SK-N-SH treated with all-trans-retinoic acid at 6 μM for 48 hours (cell line): ENCODE data around the gene FOSL2.

ENCODE experiments used
- ATAC-seq: fragments of 200-7000 bp; cut with Tn5 transposase; 3 replicates; pipeline ENCODE4 v1.9.1; 2020; ENCODE audit warnings: mild to moderate bottlenecking, moderate library complexity
- ARNTL ChIP-seq: fragments of 450-650 bp; formaldehyde crosslinking; IDR thresholded peaks from 2 replicates; pipeline ENCODE4 v1.5.0; 2020; ENCODE audit warnings: low read depth, mild to moderate bottlenecking, moderate library complexity, borderline replicate concordance
- BACH2 ChIP-seq: fragments of 250-450 bp; sonication (Bioruptor Pico); IDR thresholded peaks from 2 replicates; pipeline ENCODE4 v1.9.0; 2021; ENCODE audit warnings: mild to moderate bottlenecking, borderline replicate concordance
- CREB5 ChIP-seq: fragments of 250-450 bp; sonication (Bioruptor Pico); IDR thresholded peaks from 2 replicates; pipeline ENCODE4 v1.5.1; 2020; ENCODE audit warnings: low read depth, mild to moderate bottlenecking, moderate library complexity
- CSDC2 ChIP-seq: fragments of 250-450 bp; sonication (Bioruptor Pico); IDR thresholded peaks from 2 replicates; pipeline ENCODE4 v1.5.0; 2020; ENCODE audit warnings: mild to moderate bottlenecking, moderate library complexity
- CSRNP3 ChIP-seq: fragments of 250-450 bp; sonication (Bioruptor Pico); IDR thresholded peaks from 2 replicates; pipeline ENCODE4 v1.5.1; 2021; ENCODE audit warnings: mild to moderate bottlenecking, moderate library complexity
- GLIS3 ChIP-seq: fragments of 250-450 bp; sonication (Bioruptor Pico); IDR thresholded peaks from 2 replicates; pipeline ENCODE4 v1.5.0; 2020; ENCODE audit warnings: mild to moderate bottlenecking, moderate library complexity
- ISL1 ChIP-seq: fragments of 250-450 bp; sonication (Bioruptor Pico); IDR thresholded peaks from 2 replicates; pipeline ENCODE4 v2.1.2; 2022; ENCODE audit warnings: mild to moderate bottlenecking, moderate library complexity
- OSR1 ChIP-seq: fragments of 250-450 bp; sonication (Bioruptor Pico); IDR thresholded peaks from 2 replicates; pipeline ENCODE4 v1.8.0; 2022; ENCODE audit warnings: moderate library complexity, mild to moderate bottlenecking, inconsistent platforms
- PATZ1 ChIP-seq: fragments of 250-450 bp; sonication (Bioruptor Pico); IDR thresholded peaks from 2 replicates; pipeline ENCODE4 v1.8.0; 2020; ENCODE audit warnings: mild to moderate bottlenecking, moderate library complexity, borderline replicate concordance
- POU6F1 ChIP-seq: fragments of 250-450 bp; sonication (Bioruptor Pico); IDR thresholded peaks from 2 replicates; pipeline ENCODE4 v1.8.0; 2021; ENCODE audit warnings: low read depth, mild to moderate bottlenecking, moderate library complexity, borderline replicate concordance
- RARB ChIP-seq: fragments of 250-450 bp; sonication (Bioruptor Pico); IDR thresholded peaks from 2 replicates; pipeline ENCODE4 v1.8.0; 2021; ENCODE audit warnings: mild to moderate bottlenecking, moderate library complexity
- SNAI2 ChIP-seq: fragments of 250-450 bp; sonication (Bioruptor Pico); IDR thresholded peaks from 2 replicates; pipeline ENCODE4 v1.5.0; 2020; ENCODE audit warnings: mild to moderate bottlenecking, moderate library complexity
- TCF4 ChIP-seq: fragments of 250-450 bp; sonication (Bioruptor Pico); IDR thresholded peaks from 2 replicates; pipeline ENCODE4 v1.8.0; 2021; ENCODE audit warnings: mild to moderate bottlenecking, moderate library complexity, borderline replicate concordance
- TOX ChIP-seq: fragments of 250-450 bp; sonication (Bioruptor Pico); IDR thresholded peaks from 2 replicates; pipeline ENCODE4 v1.8.0; 2021; ENCODE audit warnings: mild to moderate bottlenecking, moderate library complexity, borderline replicate concordance
- TSHZ2 ChIP-seq: fragments of 250-450 bp; sonication (Bioruptor Pico); IDR thresholded peaks from 2 replicates; pipeline ENCODE4 v1.5.0; 2020; ENCODE audit warnings: mild to moderate bottlenecking, moderate library complexity
- ZC3H10 ChIP-seq: fragments of 250-450 bp; sonication (Bioruptor Pico); IDR thresholded peaks from 2 replicates; pipeline ENCODE4 v1.5.1; 2021; ENCODE audit warnings: mild to moderate bottlenecking, moderate library complexity
- ZFP3 ChIP-seq: fragments of 250-450 bp; sonication (Bioruptor Pico); IDR thresholded peaks from 2 replicates; pipeline ENCODE4 v1.5.0; 2020; ENCODE audit warnings: mild to moderate bottlenecking, moderate library complexity
- ZFP30 ChIP-seq: fragments of 450-650 bp; formaldehyde crosslinking; IDR thresholded peaks from 2 replicates; pipeline ENCODE4 v1.5.0; 2022; ENCODE audit warnings: mild to moderate bottlenecking, moderate library complexity
- ZNF565 ChIP-seq: fragments of 450-650 bp; formaldehyde crosslinking; conservative IDR thresholded peaks from 2 replicates; pipeline ENCODE4 v1.5.0; 2020; ENCODE audit warnings: low read depth, mild to moderate bottlenecking, moderate library complexity
- ZNF70 ChIP-seq: fragments of 450-650 bp; formaldehyde crosslinking; IDR thresholded peaks from 2 replicates; pipeline ENCODE4 v1.5.0; 2020; ENCODE audit warnings: mild to moderate bottlenecking, moderate library complexity
- ZNF8 ChIP-seq: fragments of 450-650 bp; formaldehyde crosslinking; IDR thresholded peaks from 2 replicates; pipeline ENCODE4 v1.5.0; 2020; ENCODE audit warnings: mild to moderate bottlenecking, moderate library complexity

Gene FOSL2

GRCh38 chr2:28363686-28364280 is 28.9 kb upstream of the FOSL2 start:
- TF ChIP-seq ZFP30 (CRISPR knock-in tag) (no peak), ZNF70 (CRISPR knock-in tag) (no peak), SNAI2 (no peak), RARB (CRISPR knock-in tag) (no peak), ISL1 (no peak), ZNF565 (CRISPR knock-in tag) (no peak), TSHZ2 (CRISPR knock-in tag) (no peak), BACH2 (CRISPR knock-in tag) (no peak), ZNF8 (no peak), TOX (CRISPR knock-in tag) (no peak), CSDC2 (CRISPR knock-in tag) (no peak), GLIS3 (CRISPR knock-in tag) (no peak), OSR1 (CRISPR knock-in tag) (no peak), CREB5 (CRISPR knock-in tag) (no peak), ZC3H10 (no peak), ARNTL (CRISPR knock-in tag) (no peak), TCF4 (CRISPR knock-in tag) (no peak), CSRNP3 (CRISPR knock-in tag) (no peak)
- no peak for ATAC-seq

- no peak for ATAC-seq
- TF ChIP-seq RARB (CRISPR knock-in tag), result no peak
- no peak for TF ChIP-seq ZNF8
- TF ChIP-seq ARNTL (CRISPR knock-in tag), result no peak
Observed at GRCh38 chr2:28364610-28365009, 28.0 kb upstream of the FOSL2 start.

GRCh38 chr2:28365158-28365557 is 27.5 kb upstream of the FOSL2 start:
- TF ChIP-seq PATZ1 (no peak), ISL1 (no peak), TOX (CRISPR knock-in tag) (no peak)
- ATAC-seq, result peak; percentile 15

GRCh38 chr2:28366149-28366495 is 26.5 kb upstream of the FOSL2 start:
- ATAC-seq, result no peak
- TF ChIP-seq RARB (CRISPR knock-in tag) (no peak), ZNF8 (no peak)

GRCh38 chr2:28366496-28367282 is 26.0 kb upstream of the FOSL2 start:
- TF ChIP-seq ISL1, result 0 out of 2 replicates have a peak, but pooled peaks have one; percentile 9
- TF ChIP-seq ARNTL (CRISPR knock-in tag), result no peak
- no peak for TF ChIP-seq POU6F1
- TF ChIP-seq ZFP3 (CRISPR knock-in tag), result 0 out of 2 replicates have a peak, but pooled peaks have one; percentile 30
- peak; percentile 66 for ATAC-seq
